Keratinocyte (primary cell): ENCODE results near the gene UBE2V1.

ENCODE experiments used
- EZH2 ChIP-seq: IDR thresholded peaks from one replicate; pipeline ENCODE4 v1.6.1; 2012; ENCODE audit warnings: inconsistent platforms, mild to moderate bottlenecking, low read length, moderate library complexity
- TF ChIP-seq, protein P1 (sequence below), 3 experiments: IDR thresholded peaks in 1 of 3; conservative IDR thresholded peaks in 1 of 3; optimal IDR thresholded peaks in 1 of 3; 2 replicates in 2 of 3; 3 replicates in 1 of 3; pipeline versions ENCODE3 to v1.5.1; 2011; ENCODE audit warnings: low read length in 3 of 3, mild to moderate bottlenecking in 3 of 3, moderate library complexity in 2 of 3, control low read depth in 1 of 3, inconsistent platforms in 1 of 3; ENCODE audit not compliant: insufficient read depth in 2 of 3; ENCODE audit errors: extremely low read depth in 1 of 3

DNA sequence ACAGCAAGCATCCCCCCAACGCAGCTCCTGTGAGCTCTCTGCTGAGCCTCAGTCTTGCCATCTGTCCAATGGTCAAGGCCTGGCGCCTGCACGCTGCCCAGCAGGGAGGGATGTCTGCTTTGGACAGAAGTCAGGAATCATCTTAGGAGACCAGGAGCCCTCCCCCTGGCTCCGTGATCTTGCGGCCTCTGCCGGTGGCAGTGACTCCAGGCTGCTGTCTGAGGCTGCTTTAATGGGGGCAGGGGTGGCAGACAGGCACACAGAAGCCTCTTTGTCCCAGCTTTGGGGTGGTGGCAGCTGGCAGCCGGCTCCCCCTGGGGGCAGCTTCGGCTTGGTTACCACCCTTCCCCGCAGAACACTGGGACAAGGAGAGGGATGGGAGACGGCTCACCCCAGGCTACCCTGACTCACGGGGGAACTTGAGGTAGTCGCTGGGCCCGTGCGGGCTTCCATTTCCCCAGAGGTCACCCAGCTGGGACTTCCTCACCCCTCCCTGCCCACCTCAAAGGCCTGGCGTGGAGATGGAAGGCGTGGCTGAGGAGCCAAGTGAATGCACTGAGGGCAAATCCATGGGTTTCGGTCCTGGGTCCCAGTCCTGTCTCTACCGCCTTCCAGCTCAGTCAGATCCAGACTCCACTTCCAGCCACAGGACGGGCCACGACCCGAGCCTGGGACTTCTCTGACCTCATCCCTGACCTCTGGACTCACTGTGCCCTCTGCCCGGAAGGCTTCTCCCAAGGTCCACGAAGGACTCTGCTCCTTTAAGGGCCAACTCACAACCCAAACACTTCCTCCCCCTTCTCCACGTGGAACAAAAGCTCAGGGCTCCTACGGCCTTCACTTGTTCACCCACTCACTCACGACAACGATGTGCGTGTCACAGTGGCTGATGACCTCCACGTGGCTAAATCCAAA is 25.8 kb upstream of the UBE2V1 start:
- TF ChIP-seq, protein P1, sequence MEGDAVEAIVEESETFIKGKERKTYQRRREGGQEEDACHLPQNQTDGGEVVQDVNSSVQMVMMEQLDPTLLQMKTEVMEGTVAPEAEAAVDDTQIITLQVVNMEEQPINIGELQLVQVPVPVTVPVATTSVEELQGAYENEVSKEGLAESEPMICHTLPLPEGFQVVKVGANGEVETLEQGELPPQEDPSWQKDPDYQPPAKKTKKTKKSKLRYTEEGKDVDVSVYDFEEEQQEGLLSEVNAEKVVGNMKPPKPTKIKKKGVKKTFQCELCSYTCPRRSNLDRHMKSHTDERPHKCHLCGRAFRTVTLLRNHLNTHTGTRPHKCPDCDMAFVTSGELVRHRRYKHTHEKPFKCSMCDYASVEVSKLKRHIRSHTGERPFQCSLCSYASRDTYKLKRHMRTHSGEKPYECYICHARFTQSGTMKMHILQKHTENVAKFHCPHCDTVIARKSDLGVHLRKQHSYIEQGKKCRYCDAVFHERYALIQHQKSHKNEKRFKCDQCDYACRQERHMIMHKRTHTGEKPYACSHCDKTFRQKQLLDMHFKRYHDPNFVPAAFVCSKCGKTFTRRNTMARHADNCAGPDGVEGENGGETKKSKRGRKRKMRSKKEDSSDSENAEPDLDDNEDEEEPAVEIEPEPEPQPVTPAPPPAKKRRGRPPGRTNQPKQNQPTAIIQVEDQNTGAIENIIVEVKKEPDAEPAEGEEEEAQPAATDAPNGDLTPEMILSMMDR (optimal IDR thresholded peaks at IDR 0.05 in 1 of 3, IDR thresholded peaks at IDR 0.05 in 1 of 3, conservative IDR thresholded peaks at IDR 0.05 in 1 of 3; ENCODE audit: extremely low read depth in 1 of 3, insufficient read depth in 2 of 3, low read length in 3 of 3): peak in 1 of 3 experiments; percentile 9
- no peak for TF ChIP-seq EZH2
